ENCODE results near the gene DPF1.

- no peak for TF ChIP-seq CTCF (IDR thresholded peaks at IDR 0.05)
- no peak for TF ChIP-seq EZH2 (IDR thresholded peaks at IDR 0.05; ENCODE audit: borderline replicate concordance, insufficient read depth, low read depth, low read length, poor library complexity, severe bottlenecking)
Measured at GRCh38 chr19:38165335-38165734, 58.7 kb downstream of the DPF1 start.
